ENCODE results near the gene ABHD12.

ABHD12 gene

DNA sequence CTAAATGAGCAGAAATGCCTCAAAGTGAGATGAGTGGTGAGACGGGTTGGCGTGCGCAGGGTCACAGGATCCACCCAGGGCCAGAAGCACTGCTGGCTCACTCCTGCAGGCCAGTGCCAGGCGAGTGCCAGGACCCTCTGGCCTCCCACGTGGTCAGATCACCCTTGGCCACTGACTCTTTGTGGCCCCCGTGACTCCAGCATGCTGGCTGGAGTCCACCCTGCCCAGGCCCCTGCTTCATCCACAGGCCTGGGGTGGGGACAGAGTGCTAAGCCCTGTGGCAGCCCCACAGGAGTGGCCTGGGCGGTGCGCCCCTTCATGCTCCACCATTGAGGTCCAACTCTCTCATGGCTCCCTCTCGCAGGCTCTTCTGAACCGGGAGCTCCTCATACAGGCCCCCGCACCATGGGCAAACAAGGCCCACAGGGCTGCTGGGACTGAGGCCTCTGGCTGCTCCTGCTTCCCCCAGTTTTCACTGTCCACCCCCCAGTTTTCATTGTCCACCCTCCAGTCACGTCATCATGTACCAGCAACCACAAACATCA is 61.6 kb downstream of the ABHD12 start:
- H3K4me3 ChIP-seq (ENCODE audit: low read length): no peak overlapping the region
- no peak for TF ChIP-seq ZNF274 (IDR thresholded peaks at IDR 0.05; ENCODE audit: low read depth, low read length)

DNA sequence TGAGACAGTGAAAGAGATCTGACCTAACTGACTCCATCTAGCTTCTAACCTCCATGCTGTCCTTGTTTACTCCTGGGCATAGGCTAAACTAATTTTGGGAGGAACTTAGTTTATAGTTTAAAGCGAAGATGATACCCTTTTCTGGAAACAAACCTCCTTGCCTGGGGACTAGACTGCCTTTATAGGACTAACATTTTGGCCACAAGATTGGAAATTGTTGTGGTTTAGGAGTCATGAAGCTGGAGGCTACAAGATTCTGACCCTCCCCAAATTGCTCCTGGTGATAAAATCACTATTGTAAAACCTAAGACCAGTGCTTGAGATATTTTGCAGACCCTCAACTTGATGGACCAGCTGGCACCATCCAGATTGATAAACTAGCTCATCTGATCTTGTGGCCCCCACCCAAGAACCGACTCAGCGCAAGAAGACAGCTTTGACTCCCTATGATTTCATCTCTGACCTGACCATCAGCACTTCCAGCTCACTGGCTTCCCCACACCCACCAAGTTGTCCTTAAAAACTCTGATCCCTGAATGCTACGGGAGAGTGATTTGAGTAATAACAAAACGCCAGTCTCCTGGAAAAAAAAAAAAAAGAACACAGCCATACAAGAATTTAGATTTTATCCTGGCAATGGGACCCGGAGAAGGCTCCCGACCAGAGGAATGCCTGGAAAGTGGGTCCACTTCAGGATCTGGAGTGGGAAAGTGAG is 63.0 kb downstream of the ABHD12 start:
- no peak for TF ChIP-seq ZNF274 (IDR thresholded peaks at IDR 0.05; ENCODE audit: low read depth, low read length)
- no peak overlapping the region for H3K4me3 ChIP-seq (ENCODE audit: low read length)

DNA sequence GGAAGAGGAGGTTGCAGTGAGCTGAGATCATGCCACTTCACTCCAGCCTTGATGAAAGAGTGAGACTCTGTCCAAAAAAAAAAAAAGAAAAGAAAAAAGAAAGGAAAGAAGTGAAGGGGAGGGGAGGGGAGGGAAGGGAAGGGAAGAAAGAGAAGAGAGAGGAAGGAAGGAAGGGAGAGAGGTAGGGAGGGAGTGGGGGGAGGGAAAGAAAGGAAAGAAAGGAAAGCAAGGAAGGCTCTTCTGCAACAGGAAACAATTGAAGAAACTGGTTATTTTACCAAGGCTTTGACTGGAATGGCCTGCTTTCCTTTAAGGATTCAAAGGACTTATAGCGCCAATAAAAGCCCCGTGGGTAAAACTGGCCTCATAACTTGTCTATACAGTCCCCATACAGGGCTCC is 64.6 kb downstream of the ABHD12 start:
- no peak for TF ChIP-seq ZNF274 (IDR thresholded peaks at IDR 0.05; ENCODE audit: low read depth, low read length)
- H3K4me3 ChIP-seq (ENCODE audit: low read length): no peak overlapping the region

DNA sequence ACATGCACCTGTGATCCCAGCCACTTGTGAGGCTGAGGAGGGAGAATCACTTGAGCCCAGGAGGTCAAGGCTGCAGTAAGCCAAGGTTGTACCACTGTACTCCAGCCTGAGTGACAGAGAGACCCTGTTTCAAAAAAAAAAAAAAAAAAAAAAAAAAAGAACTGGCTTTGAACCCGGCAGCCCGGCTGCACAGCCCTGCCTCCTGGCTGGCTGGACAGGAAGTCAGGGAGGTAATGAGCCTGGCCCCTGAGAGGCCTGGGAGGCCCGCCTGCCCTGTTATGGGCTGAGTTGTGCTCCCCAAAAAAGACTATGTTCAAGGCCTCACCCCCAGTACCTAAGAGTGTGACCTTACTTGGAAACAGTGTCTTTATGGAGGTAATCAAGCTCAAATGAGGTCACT is 65.6 kb downstream of the ABHD12 start:
- no peak for TF ChIP-seq ZNF274 (IDR thresholded peaks at IDR 0.05; ENCODE audit: low read depth, low read length)
- no peak overlapping the region for H3K4me3 ChIP-seq (ENCODE audit: low read length)

DNA sequence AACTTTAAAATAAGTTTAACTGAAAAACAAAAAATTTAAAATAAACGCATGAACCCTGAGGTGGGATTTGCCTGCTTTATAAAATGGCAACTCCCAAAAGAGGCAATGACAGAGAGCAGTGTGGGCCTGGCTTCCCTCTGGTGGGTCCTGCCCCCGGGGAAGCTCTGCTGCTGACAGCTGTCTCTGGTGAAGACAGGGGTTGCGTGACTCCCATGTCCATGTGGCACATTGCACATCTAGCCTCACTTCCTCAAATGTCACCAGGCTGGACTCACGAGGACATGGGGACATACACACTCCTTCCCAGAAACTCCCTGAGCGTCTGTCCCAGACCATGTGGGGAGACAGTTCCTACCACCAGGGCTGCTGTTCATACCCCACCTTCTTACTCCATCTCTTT is 66.2 kb downstream of the ABHD12 start:
- H3K4me3 ChIP-seq (ENCODE audit: low read length): no peak overlapping the region
- no peak for TF ChIP-seq ZNF274 (IDR thresholded peaks at IDR 0.05; ENCODE audit: low read depth, low read length)

DNA sequence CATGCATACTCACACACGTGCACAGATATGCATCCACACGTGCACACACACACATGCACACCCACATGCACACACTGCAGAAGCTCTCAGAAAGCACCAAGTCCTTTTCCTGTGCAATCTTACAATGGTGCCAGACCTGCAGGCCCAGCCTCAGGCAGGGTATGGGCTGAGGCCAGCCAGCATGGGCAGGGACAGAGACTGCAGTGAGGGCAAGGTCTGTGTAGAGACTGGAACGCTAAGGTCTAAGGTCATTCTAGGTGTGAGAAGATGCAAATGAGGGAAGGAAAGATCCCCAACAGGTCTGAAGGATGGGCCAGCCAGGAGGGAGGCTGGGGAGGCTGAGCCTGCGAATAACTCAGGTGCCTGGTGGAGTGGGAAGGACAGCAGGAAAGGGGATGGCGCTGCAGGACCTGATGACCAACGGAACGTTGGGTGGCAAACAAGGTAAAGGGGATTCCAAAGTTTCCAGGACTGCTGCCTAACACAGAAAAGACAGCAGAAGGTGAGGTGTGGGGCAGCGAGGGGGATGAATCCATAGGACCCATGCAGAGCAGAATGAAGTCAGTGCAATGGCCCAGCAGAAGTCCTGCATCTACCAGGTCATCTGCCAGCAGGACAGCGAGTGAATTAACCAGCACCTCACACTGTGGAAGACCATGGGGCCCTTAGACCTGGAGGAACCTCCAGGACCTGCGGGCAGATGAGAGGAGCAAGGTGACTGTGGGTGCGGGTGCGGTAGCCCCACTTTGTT is 67.0 kb downstream of the ABHD12 start:
- no peak for TF ChIP-seq ZNF274 (IDR thresholded peaks at IDR 0.05; ENCODE audit: low read depth, low read length)
- H3K4me3 ChIP-seq (ENCODE audit: low read length): no peak overlapping the region

DNA sequence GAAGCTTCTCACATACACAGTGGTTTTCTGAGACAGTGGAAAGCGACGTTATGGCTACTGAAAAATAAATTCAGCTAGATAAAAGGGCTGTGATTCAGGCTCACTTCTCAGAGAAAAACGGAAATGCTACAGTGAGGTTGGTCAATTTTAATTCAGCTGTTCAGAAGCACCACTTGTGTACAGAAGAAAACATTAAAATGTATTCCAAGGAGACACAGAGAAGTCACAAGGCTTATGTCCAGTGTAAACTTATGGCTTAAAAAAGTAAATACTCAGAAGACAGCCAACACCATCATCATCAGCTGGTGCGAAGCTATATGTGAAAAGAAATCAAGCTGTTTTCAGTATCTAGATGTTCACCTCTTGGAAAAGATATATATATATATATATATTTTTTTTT is 68.6 kb downstream of the ABHD12 start:
- no peak for TF ChIP-seq ZNF274 (IDR thresholded peaks at IDR 0.05; ENCODE audit: low read depth, low read length)
- H3K4me3 ChIP-seq (ENCODE audit: low read length): no peak overlapping the region

DNA sequence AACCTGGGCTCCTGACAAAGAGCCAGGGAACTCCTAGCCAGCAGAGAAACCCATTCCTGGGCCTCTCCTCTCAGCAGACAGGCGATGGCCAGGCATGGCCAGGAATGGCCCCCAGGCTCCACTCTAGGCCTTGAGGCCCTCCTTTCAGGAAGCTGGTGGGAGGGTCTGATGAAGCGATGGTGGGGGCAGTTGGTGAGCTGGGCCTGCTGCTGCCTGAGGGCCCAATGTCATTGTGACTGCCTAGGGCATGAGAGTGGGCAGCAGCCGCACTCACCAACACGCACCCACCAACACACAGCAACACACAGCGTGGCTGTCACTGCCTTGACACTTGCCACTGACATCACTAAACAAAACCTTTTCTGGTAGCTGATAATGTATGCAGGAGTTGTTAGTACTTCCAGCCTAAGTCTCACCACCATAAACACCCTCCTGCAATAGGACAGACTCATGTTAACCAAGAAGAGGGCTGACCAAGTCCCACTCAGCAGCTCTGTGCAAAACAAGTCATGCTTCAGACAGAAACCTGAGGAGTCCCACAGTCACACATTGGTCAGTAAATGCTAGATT is 69.3 kb downstream of the ABHD12 start:
- no peak overlapping the region for H3K4me3 ChIP-seq (ENCODE audit: low read length)
- TF ChIP-seq ZNF274 (IDR thresholded peaks at IDR 0.05; ENCODE audit: low read depth, low read length): no peak

DNA sequence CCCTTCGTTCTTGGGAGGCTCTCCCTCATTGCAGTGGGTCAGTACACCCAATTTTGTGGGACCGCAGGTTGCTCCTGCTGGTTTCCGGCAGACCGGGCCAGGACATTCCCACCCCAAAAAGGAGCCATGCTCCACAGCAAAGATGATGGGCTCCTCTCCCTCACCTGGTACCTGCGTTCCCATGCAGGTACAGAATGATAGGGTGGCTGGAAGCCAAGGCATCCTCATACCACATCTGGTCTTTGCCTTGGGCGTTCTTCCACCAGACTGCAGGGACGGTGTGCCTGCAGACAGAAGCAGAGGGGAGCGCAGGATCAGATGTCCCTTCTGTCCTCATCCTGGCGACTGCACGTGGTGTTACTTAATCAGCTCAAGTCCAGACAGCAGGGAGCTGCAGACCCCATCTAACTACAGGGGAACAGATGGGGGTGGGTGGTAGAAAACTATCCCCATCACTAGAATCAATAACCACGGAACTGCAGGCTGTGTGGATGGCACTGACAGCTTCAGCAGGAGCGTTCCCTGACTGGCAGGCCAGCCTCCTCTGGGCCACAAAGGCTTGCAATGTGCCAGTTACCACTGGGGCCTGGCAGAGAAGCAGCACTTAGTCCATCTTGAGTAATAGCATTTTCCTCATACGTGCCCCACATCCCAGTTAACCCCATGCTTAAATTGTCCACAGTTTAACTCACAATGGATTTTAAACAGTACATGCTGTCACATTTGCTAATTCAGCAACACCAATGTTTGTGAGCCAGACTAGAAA is 70.4 kb downstream of the ABHD12 start:
- TF ChIP-seq ZNF274 (IDR thresholded peaks at IDR 0.05; ENCODE audit: low read depth, low read length): no peak
- H3K4me3 ChIP-seq (ENCODE audit: low read length): no peak overlapping the region

DNA sequence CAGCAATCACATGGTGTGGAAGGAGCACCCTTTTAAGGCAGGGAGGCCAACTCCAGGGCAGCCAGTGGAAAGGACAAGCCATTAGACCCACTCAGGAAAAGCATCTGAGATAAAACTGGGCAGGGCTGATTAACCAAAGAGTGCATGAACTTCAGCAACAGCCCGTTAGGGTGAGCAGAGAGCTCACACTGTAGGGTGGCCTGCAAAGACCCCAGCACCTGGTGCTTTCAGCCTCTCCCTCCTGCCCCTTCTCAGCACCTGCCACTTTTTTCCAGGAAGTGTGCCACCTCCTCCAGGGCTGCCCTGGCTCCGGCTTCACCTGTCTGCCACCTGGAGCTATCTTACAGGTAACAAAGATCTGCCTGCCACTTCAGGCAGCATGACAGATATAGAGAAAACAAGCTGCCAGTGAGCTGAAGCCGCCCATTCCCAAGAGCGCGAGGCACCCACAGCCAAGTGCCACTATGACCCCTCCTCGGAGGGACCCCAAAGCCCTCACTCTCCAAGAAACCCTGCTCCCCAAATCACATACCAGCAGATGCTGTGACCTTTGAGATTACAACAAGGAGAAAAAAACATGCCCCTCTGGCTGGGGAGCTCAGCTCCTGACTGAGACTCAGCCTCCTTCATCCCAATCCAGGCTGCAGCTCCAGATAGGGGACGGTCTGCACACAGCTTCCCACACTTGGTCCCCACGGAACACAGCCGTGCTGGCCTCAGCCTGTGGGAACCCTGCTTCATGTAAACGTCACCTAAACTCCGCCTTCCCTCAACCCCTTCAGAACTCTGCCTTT is 71.2 kb downstream of the ABHD12 start:
- no peak overlapping the region for H3K4me3 ChIP-seq (ENCODE audit: low read length)
- no peak for TF ChIP-seq ZNF274 (IDR thresholded peaks at IDR 0.05; ENCODE audit: low read depth, low read length)

DNA sequence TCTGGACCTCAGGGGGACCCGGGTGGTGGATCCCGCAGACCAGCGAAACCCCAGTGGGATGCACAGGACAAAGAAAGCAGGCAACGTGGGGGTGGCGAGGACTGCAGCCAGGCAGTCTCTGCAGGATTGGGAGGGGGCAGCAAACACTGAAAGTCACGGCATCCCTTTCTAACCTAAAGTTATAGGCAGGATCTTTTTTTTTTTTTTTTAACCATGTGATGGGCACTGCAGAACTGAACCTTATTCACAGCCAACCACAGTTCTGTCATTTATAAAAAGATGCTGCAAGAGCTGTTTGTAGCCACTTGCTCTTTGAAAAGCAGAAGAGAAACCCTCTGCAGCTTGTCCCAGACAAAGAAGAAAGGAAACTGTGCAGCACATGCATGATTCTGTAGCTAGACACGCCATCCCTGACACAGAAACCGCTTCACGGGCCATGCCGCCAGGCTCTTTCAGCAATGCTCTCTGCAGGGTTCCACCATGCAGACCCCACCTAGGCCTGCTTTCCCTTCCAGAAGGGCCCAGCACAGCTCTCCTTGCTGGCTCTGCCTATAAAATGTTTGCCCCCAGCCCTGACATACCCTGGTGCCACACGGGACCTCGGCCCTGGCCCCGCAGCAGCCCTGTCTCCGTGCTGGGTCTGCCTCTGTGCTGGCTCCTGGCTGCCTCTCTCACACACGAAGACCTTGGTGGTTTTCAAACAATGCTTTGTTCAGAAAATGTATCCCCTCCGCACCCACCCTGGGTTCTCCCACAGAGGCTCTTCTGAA is 72.0 kb downstream of the ABHD12 start:
- H3K4me3 ChIP-seq (ENCODE audit: low read length): peak overlapping the region; percentile 11; the same call in 1 of the 2 replicates
- no peak for TF ChIP-seq ZNF274 (IDR thresholded peaks at IDR 0.05; ENCODE audit: low read depth, low read length)

DNA sequence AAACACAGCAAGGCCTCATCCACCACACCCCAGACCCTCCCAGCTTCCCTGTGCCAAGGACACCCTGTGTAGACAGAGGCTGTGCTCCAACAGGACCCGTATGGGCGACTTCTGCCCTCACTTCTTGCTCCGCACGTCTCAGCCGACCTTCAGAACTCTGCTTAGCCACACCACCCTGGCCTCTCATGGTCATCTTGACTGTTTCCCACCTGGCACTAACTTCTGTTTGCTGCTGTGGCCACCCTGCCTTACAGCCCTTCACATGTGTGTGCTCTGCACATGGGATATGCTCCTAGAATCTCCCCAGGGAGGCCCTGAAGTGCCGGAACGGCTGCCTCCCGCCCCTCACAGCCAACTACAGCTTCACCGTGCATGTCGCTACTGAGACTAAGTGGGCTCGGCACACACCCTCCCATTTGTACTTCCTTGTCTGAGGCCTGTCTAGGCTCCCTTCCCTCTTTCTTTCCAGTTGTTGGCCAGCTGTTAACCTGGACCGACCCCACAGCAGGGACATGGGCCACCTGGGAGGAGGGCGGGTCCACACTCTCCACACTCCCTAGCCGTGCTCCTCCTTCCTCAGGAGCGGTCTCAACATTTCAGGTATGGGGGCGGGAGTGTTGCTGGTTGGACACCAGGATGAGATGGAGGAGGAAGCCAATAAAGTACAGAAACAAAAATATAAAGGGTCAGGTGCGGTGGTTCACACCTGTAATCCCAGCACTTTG is 73.1 kb downstream of the ABHD12 start:
- no peak overlapping the region for H3K4me3 ChIP-seq (ENCODE audit: low read length)
- no peak for TF ChIP-seq ZNF274 (IDR thresholded peaks at IDR 0.05; ENCODE audit: low read depth, low read length)
